ENCODE data around the gene CMPK1. TPM values are rescaled to one million over a fixed set of nuclear protein-coding genes. Genes with fewer than 3 reads are reported as not detected.

Gene CMPK1
- total and polyA plus RNA-seq, 2 of the 8 experiments (the other 6 are each of a cell fraction or from before 2014, with no cell fraction given): 6.0 to 36.9 TPM

GRCh38 chr1:47380699-47381098 lies 47.1 kb downstream of the CMPK1 start:
- FAIRE-seq: no peak
- CTCF ChIA-PET (ENCODE audit: partially characterized antibody): interaction anchor here (1.9 kb wide), 1 partner anchor 10 kb away, joined by 5 read pairs; no protein-coding TSS in a partner anchor
- TF ChIP-seq EGR1 (IDR thresholded peaks at IDR 0.05; ENCODE audit: borderline replicate concordance, low read depth, low read length): no peak
- TF ChIP-seq GTF2F1 (IDR thresholded peaks at IDR 0.05; ENCODE audit: borderline replicate concordance, low read depth, low read length): no peak
- TF ChIP-seq EP300 (IDR thresholded peaks at IDR 0.05; ENCODE audit: borderline replicate concordance in 1 of 2, low read depth in 2 of 2, low read length in 2 of 2): no peak
- TF ChIP-seq RNF2 (IDR thresholded peaks at IDR 0.05; ENCODE audit: borderline replicate concordance, low read depth, low read length, missing control alignments, poor library complexity, severe bottlenecking): no peak
- TF ChIP-seq CHD1 (IDR thresholded peaks at IDR 0.05; ENCODE audit: low read depth, low read length): no peak
- TF ChIP-seq, protein P1, sequence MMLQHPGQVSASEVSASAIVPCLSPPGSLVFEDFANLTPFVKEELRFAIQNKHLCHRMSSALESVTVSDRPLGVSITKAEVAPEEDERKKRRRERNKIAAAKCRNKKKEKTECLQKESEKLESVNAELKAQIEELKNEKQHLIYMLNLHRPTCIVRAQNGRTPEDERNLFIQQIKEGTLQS (IDR thresholded peaks at IDR 0.05; ENCODE audit: insufficient read depth, low read depth, low read length): no peak

More at GRCh38 chr1:47380699-47381098, 47.1 kb downstream of the CMPK1 start:
- no peak overlapping the region for H2AK5ac ChIP-seq (ENCODE audit: low read depth, low read length)
- H2BK120ac ChIP-seq (replicated peaks; ENCODE audit: low read depth, low read length): no peak overlapping the region
- no peak overlapping the region for H3K4ac ChIP-seq (replicated peaks; ENCODE audit: insufficient read length, low read depth, low read length)
- no peak overlapping the region for H3K27ac ChIP-seq (ENCODE audit: low read depth, low read length)
- no peak overlapping the region for H2AFZ ChIP-seq (ENCODE audit: low read length)
- H2BK5ac ChIP-seq (ENCODE audit: low read depth, low read length): no peak overlapping the region
- H3K56ac ChIP-seq (replicated peaks; ENCODE audit: insufficient read length, low read depth, low read length): no peak overlapping the region
- H3K27me3 ChIP-seq (replicated peaks in 1 of 4; ENCODE audit: control insufficient read depth in 3 of 4, extremely low read depth in 1 of 4, insufficient read depth in 3 of 4, low read length in 3 of 4): no peaks in the 10 kb centered on the region
- H3K23ac ChIP-seq (ENCODE audit: insufficient read length): no peak overlapping the region
- H3K14ac ChIP-seq (ENCODE audit: insufficient read length): no peak overlapping the region
- H4K20me1 ChIP-seq (replicated peaks in 1 of 2; ENCODE audit: control insufficient read depth in 1 of 2, insufficient read depth in 2 of 2, low read length in 2 of 2): no peaks in the 10 kb centered on the region
- 97% methylated on average over 5 of the region's 5 CpGs; no CpG with 5 or more reads in 1 of the 2 experiments for WGBS, 2 experiments (ENCODE audit: extremely low coverage in 1 of 2, insufficient coverage in 1 of 2, insufficient read length in 1 of 2, insufficient replicate concordance in 2 of 2, low coverage in 1 of 2, low lambda C conversion rate in 2 of 2, missing lambda C conversion rate in 1 of 2)
- no peak overlapping the region for H4K8ac ChIP-seq (ENCODE audit: extremely low read depth, insufficient read depth, low read length)
- H3K23me2 ChIP-seq (ENCODE audit: low read depth, low read length): no peaks in the 10 kb centered on the region
- no peak overlapping the region for H4K5ac ChIP-seq (ENCODE audit: insufficient read length, low read depth, low read length)
- no peak overlapping the region for H4K91ac ChIP-seq (replicated peaks; ENCODE audit: insufficient read length, low read length)
- no peak overlapping the region for H3K18ac ChIP-seq (ENCODE audit: extremely low read depth, low read length)
- POLR2A ChIA-PET (ENCODE audit: partially characterized antibody): no interaction called here
- peaks cover 0 to 3% (median under 1%) of the 10 kb centered on the region in 4 experiments; a peak in 1 of 7 replicates for H3K4me1 ChIP-seq (replicated peaks in 1 of 4; ENCODE audit: control insufficient read depth in 3 of 4, insufficient read depth in 4 of 4, low read length in 3 of 4)
- no peak overlapping the region for H3K4me2 ChIP-seq (ENCODE audit: insufficient read depth in 1 of 2, low read depth in 2 of 2, low read length in 2 of 2)
- H3K9me3 ChIP-seq (ENCODE audit: insufficient read depth in 2 of 2, low read depth in 1 of 2, low read length in 1 of 2): no peaks in the 10 kb centered on the region
- H3K36me3 ChIP-seq (ENCODE audit: control insufficient read depth in 2 of 4, insufficient read depth in 4 of 4, low read length in 3 of 4): no peaks in the 10 kb centered on the region
- H3K4me3 ChIP-seq (ENCODE audit: extremely low read depth in 1 of 4, insufficient read depth in 2 of 4, low read depth in 3 of 4, low read length in 4 of 4): no peak overlapping the region
- DNase-seq (ENCODE audit: low read depth in 1 of 2, low spot score in 2 of 2): no peak
- H2BK15ac ChIP-seq (ENCODE audit: low read length): no peak overlapping the region
- no peak overlapping the region for H2BK20ac ChIP-seq (ENCODE audit: low read length)
- no peaks in the 10 kb centered on the region for H3K79me2 ChIP-seq (ENCODE audit: control insufficient read depth in 1 of 2, insufficient read depth in 2 of 2, low read length in 2 of 2)
- no peaks in the 10 kb centered on the region for H3K79me1 ChIP-seq (ENCODE audit: low read depth, low read length)
- no peak overlapping the region for H2BK12ac ChIP-seq (ENCODE audit: low read depth, low read length)
- H3K9ac ChIP-seq (replicated peaks in 1 of 4; ENCODE audit: extremely low read depth in 1 of 4, low read depth in 3 of 4, low read length in 3 of 4): no peak overlapping the region
